Suprapubic skin (tissue), 4 donors: Measurements from ENCODE around the gene CST3. TPM values are rescaled to one million over a fixed set of nuclear protein-coding genes. Genes with fewer than 3 reads are reported as not detected.

Experiments used
- DNase-seq, 2 donors: peaks; one replicate each; pipeline ENCODE4 v3.0.0-alpha.2; 2019; ENCODE audit warnings: low spot score in 2 of 2
- H3K27ac ChIP-seq: fragments of 200-600 bp; sonication (generic); one replicate; pipeline ENCODE4 v1.5.1; 2019
- H3K27me3 ChIP-seq: fragments of 200-600 bp; sonication (generic); one replicate; pipeline ENCODE4 v1.5.1; 2019
- H3K36me3 ChIP-seq: fragments of 200-600 bp; sonication (generic); one replicate; pipeline ENCODE4 v1.5.1; 2019
- H3K4me1 ChIP-seq: fragments of 200-600 bp; sonication (generic); one replicate; pipeline ENCODE4 v1.5.1; 2019
- H3K4me3 ChIP-seq: fragments of 200-600 bp; sonication (generic); one replicate; pipeline ENCODE4 v1.5.1; 2019; ENCODE audit warnings: mild to moderate bottlenecking
- H3K9me3 ChIP-seq: fragments of 200-600 bp; sonication (generic); one replicate; pipeline ENCODE4 v1.5.1; 2019
- EP300 ChIP-seq: sonication (generic); formaldehyde crosslinking; IDR thresholded peaks from one replicate; pipeline ENCODE4 v1.6.1; 2017; ENCODE audit warnings: antibody characterized with exemption
- POLR2A ChIP-seq, 2 donors: fragments of 450-650 bp; IDR thresholded peaks; one replicate each; pipeline ENCODE4 v1.6.1; 2017; ENCODE audit warnings: antibody characterized with exemption in 2 of 2, mild to moderate bottlenecking in 2 of 2, moderate library complexity in 2 of 2
- POLR2AphosphoS5 ChIP-seq, 3 donors: sonication (generic); formaldehyde crosslinking; IDR thresholded peaks; one replicate each; pipeline ENCODE4 v1.6.1; 2017; ENCODE audit warnings: antibody characterized with exemption in 3 of 3
- WGBS: methylation state at CpG from one replicate; pipeline ENCODE4 v1.1.5; 2018; 5-methylcytosine and 5-hydroxymethylcytosine counted together
- total RNA-seq, 4 donors: library from RNA; depleted of rRNA; stranded (reverse); fragments of >200 nt; gene quantifications; one replicate each; pipeline ENCODE4 v1.1.0, GENCODE V29; 2016
- TF ChIP-seq, protein P1 (sequence below), 2 donors: fragments of 200-600 bp in 1 of 2; fragments of 450-650 bp in 1 of 2; sonication (generic) in 1 of 2; IDR thresholded peaks; one replicate each; pipeline ENCODE4 v1.5.1; 2016 to 2019; ENCODE audit warnings: antibody characterized with exemption in 2 of 2, mild to moderate bottlenecking in 1 of 2, moderate library complexity in 1 of 2

CST3 gene
- total RNA-seq, 4 donors from 2014 or later, result 258 to 476 (median 386) TPM

DNA sequence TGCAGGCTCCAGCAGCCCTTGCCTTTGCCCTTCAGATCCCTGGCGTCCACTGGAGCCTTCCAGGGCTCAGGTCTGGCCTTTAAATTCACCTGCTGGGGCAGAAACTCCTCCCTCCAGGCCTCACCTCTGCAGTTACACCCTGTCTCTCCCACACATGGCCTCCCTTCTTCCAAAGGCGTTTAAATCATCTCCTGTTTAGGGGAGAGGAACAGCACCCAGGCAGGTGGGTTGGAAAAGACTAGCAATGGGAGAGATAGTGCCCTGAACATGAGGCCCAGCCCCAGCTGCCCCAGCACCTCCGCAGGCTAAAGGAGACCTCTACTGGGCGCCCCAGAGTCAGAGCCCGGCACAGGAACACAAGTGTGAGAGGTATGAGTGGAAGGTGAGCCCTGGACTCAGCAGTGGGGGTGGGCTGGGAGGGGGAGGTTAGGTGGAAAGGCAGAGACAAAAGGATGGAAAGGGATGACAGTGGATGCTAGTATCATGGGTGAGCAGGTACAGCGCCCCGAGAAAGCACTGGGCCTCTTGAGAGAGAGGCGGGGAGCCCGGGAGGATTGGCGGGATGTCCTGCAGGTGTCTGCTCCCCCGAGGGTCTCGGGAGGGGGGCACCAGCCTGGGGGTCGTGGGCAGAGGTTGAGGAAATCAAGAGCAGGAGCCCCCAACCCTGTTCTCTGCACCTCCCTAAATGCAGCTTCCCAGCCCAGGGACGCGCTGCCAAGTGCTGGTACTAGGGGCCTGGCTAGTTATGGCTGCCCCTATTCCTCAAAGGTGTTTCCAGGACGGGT lies 31.7 kb downstream of the CST3 start, which contains the start of gene CST9:
Gene CST9 (minus strand): TSS at position 51 of the 785 bp plus-strand sequence. CDS start 53 bp downstream, outside the sequence.
- Histone ChIP-seq H3K27me3 (no peaks in the 10 kb centered on the region), H3K4me1 (peaks cover 4% of the 10 kb centered on the region), H3K9me3 (no peaks in the 10 kb centered on the region), H3K4me3 (no peak within 1 kb of the TSS), H3K36me3 (no peaks in the 10 kb centered on the region), H3K27ac (no peak within 1 kb of the TSS)
- no peak for DNase-seq
- TF ChIP-seq POLR2A (IDR thresholded peaks at IDR 0.05), result no peak
- TF ChIP-seq EP300, result no peak
- no peak for TF ChIP-seq POLR2AphosphoS5 (IDR thresholded peaks at IDR 0.05)
- TF ChIP-seq, protein P1, sequence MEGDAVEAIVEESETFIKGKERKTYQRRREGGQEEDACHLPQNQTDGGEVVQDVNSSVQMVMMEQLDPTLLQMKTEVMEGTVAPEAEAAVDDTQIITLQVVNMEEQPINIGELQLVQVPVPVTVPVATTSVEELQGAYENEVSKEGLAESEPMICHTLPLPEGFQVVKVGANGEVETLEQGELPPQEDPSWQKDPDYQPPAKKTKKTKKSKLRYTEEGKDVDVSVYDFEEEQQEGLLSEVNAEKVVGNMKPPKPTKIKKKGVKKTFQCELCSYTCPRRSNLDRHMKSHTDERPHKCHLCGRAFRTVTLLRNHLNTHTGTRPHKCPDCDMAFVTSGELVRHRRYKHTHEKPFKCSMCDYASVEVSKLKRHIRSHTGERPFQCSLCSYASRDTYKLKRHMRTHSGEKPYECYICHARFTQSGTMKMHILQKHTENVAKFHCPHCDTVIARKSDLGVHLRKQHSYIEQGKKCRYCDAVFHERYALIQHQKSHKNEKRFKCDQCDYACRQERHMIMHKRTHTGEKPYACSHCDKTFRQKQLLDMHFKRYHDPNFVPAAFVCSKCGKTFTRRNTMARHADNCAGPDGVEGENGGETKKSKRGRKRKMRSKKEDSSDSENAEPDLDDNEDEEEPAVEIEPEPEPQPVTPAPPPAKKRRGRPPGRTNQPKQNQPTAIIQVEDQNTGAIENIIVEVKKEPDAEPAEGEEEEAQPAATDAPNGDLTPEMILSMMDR (IDR thresholded peaks at IDR 0.05), result no peak
- 58% methylated on average over 13 of the region's 16 CpGs for WGBS

DNA sequence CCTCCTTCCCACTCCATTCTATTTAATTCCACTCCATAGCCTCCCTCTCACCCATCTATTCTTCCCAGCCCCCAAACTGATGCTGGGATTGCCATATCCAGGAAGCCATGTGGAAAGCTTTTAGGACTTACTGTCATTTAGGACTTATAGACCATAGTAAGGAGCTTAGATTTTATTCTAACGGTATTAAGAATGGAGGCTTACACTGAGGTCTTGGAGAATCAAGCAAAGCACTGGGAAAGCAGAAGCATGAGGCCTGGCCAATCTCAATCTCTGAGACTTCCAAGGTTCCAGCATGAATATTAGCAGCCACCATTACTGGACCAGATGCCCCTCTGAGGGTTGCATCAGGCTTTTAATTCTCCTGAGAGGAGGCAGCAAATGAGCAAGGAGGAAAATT lies 33.4 kb downstream of the CST3 start:
- Histone ChIP-seq H3K27ac (no peak overlapping the region), H3K36me3 (no peaks in the 10 kb centered on the region), H3K9me3 (no peaks in the 10 kb centered on the region), H3K27me3 (no peaks in the 10 kb centered on the region), H3K4me1 (peaks cover 4% of the 10 kb centered on the region), H3K4me3 (no peak overlapping the region)
- TF ChIP-seq, protein P1 (IDR thresholded peaks at IDR 0.05), result no peak
- TF ChIP-seq EP300 (no peak), POLR2A (IDR thresholded peaks at IDR 0.05) (no peak), POLR2AphosphoS5 (IDR thresholded peaks at IDR 0.05) (no peak)
- 85% methylated on average over 1 of the region's 1 CpG for WGBS
- no peak for DNase-seq

DNA sequence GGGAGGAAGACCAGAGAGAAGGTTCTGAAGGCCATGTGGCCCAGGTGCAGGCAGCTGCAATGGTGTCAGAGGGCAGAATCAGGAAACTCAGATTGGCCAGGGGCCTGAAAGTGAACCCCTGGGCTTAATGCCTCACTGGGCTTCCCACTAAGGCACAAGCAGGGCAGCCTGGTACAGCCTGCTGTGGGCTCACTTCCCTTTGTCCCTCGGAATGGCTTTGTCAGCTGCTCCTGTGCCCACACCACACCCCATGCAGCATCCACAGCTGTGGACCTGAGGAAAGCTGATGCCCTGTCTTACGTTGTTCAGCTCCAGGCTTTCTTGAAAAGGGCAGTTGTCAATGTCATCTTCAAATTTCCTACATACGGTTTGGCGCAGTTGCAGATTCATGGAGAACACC lies 34.4 kb downstream of the CST3 start:
- Histone ChIP-seq H3K27ac (no peak overlapping the region), H3K27me3 (no peaks in the 10 kb centered on the region), H3K4me3 (no peak overlapping the region), H3K9me3 (no peaks in the 10 kb centered on the region), H3K36me3 (no peaks in the 10 kb centered on the region), H3K4me1 (peaks cover 4% of the 10 kb centered on the region)
- 78% methylated on average over 4 of the region's 4 CpGs for WGBS
- TF ChIP-seq POLR2AphosphoS5 (IDR thresholded peaks at IDR 0.05), result no peak
- no peak for TF ChIP-seq POLR2A (IDR thresholded peaks at IDR 0.05)
- no peak for TF ChIP-seq EP300
- TF ChIP-seq, protein P1 (IDR thresholded peaks at IDR 0.05), result no peak
- DNase-seq, result no peak

DNA sequence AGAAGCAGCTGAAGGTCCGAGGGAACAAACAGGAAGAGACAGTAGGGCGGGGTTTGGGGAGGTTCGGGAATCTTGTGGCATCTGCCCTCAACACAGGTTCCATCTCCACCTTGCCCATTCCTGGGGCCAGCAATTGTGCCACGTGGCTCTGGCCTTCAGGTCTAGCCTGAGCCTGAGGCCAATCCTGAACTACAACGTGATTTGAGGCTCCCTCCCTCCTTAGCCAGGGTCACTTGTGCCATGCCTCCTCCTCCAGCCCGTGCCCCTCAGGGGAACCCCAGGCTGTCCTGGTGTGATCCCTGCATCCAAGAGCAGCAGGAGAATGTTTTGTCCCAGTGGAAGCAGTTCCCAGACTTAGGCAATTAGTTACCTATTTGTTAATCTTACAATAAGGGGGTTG lies 35.1 kb downstream of the CST3 start:
- H3K27me3 ChIP-seq, result no peaks in the 10 kb centered on the region
- H3K4me3 ChIP-seq, result no peak overlapping the region
- no peak for DNase-seq
- H3K9me3 ChIP-seq, result no peaks in the 10 kb centered on the region
- H3K4me1 ChIP-seq, result peaks cover 4% of the 10 kb centered on the region
- TF ChIP-seq, protein P1 (IDR thresholded peaks at IDR 0.05), result no peak
- TF ChIP-seq POLR2A (IDR thresholded peaks at IDR 0.05) (no peak), EP300 (no peak), POLR2AphosphoS5 (IDR thresholded peaks at IDR 0.05) (no peak)
- H3K36me3 ChIP-seq, result no peaks in the 10 kb centered on the region
- no peak overlapping the region for H3K27ac ChIP-seq
- WGBS, result 64% methylated on average over 6 of the region's 6 CpGs

DNA sequence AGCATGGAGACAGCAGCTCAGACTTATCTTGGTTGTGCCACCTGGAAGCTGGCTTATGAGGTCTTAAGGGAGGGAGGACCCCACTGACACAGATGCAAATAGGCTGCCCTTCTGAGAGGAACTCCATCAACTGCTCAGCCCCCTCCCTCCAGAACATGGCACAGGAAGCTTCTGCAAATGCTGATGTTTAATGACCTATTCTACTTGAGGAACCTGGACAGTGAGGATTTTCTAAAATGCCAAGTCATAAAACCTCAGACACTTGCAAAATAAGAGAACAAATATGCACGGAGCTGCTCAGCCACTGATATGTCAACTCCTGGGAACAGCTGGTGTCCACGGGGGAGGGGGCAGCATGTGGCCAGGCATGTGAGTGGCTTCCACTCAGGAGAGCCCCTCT lies 35.5 kb downstream of the CST3 start:
- H3K4me3 ChIP-seq, result no peak overlapping the region
- H3K27ac ChIP-seq, result no peak overlapping the region
- H3K9me3 ChIP-seq, result no peaks in the 10 kb centered on the region
- no peaks in the 10 kb centered on the region for H3K36me3 ChIP-seq
- H3K4me1 ChIP-seq, result peaks cover 4% of the 10 kb centered on the region
- H3K27me3 ChIP-seq, result no peaks in the 10 kb centered on the region
- no peak for DNase-seq
- WGBS, result 74% methylated on average over 2 of the region's 2 CpGs
- TF ChIP-seq POLR2AphosphoS5 (IDR thresholded peaks at IDR 0.05) (no peak), POLR2A (IDR thresholded peaks at IDR 0.05) (no peak), EP300 (no peak)
- TF ChIP-seq, protein P1 (IDR thresholded peaks at IDR 0.05), result no peak
